OCI-LY7 (cell line): ENCODE results near the gene CSH2. TPM values are rescaled to one million over a fixed set of nuclear protein-coding genes. Genes with fewer than 3 reads are reported as not detected.
"Not testable (repeated sequence)": the region's sequence is repeated elsewhere in the genome, so short reads cannot be mapped to it uniquely, and the experiment has no call there.

Source experiments
- BruUV-seq: library from RNA; stranded (reverse); fragments of 400-500 nt; replicated peaks from 2 replicates; lab custom pipeline; 2021; lab: Mats Ljungman, UMichigan
- CTCF ChIA-PET: fragments of 300-600 bp; sonication (Branson Sonifier 250); formaldehyde crosslinking; loops from one replicate; lab custom pipeline; 2022; ENCODE audit warnings: antibody characterized with exemption; ENCODE audit not compliant: unreplicated experiment; lab: Charles Lee
- POLR2A ChIA-PET: fragments of 300-600 bp; sonication (Branson Sonifier 250); formaldehyde crosslinking; loops from one replicate; lab custom pipeline; 2022; ENCODE audit warnings: antibody characterized with exemption; lab: Charles Lee
- DNase-seq: peaks from one replicate; pipeline ENCODE4 v3.0.0-alpha.2; 2015; ENCODE audit warnings: low spot score
- H2AFZ ChIP-seq: fragments of 200-600 bp; sonication (generic), shearing (Covaris generic); 2 replicates; pipeline ENCODE4 v1.6.1; 2014; ENCODE audit warnings: mild to moderate bottlenecking, antibody characterized with exemption, low read length, moderate library complexity
- H3K27ac ChIP-seq: fragments of 200-600 bp; sonication (generic); 2 replicates; pipeline ENCODE4 v1.5.1; 2014; ENCODE audit warnings: mixed run types, low read depth, mild to moderate bottlenecking, moderate library complexity, low read length, inconsistent platforms; ENCODE audit not compliant: poor library complexity, severe bottlenecking
- H3K36me3 ChIP-seq: fragments of 200-600 bp; sonication (generic); 2 replicates; pipeline ENCODE4 v1.6.1; 2014; ENCODE audit warnings: mild to moderate bottlenecking, antibody characterized with exemption, low read length, moderate library complexity, mixed read lengths; ENCODE audit not compliant: insufficient read depth
- H3K4me1 ChIP-seq: fragments of 200-600 bp; sonication (generic); 2 replicates; pipeline ENCODE4 v1.5.1; 2014; ENCODE audit warnings: mild to moderate bottlenecking, low read length; ENCODE audit not compliant: insufficient read depth, poor library complexity, severe bottlenecking
- H3K4me2 ChIP-seq: fragments of 200-600 bp; sonication (generic); 2 replicates; pipeline ENCODE4 v1.6.1; 2014; ENCODE audit warnings: mild to moderate bottlenecking, low read length
- H3K4me3 ChIP-seq: fragments of 200-600 bp; sonication (generic); 2 replicates; pipeline ENCODE4 v1.5.1; 2014; ENCODE audit warnings: mild to moderate bottlenecking, low read depth, low read length; ENCODE audit not compliant: poor library complexity, severe bottlenecking
- H3K79me2 ChIP-seq: fragments of 200-600 bp; sonication (generic); 2 replicates; pipeline ENCODE4 v1.6.1; 2016; ENCODE audit warnings: low read depth, mild to moderate bottlenecking, low read length, moderate library complexity, mixed read lengths; ENCODE audit not compliant: insufficient read depth
- H3K9me2 ChIP-seq: fragments of 200-600 bp; sonication (generic); 2 replicates; pipeline ENCODE4 v1.6.1; 2016; ENCODE audit warnings: mild to moderate bottlenecking, low read length, mixed read lengths; ENCODE audit not compliant: insufficient read depth
- H3K9me3 ChIP-seq: fragments of 200-600 bp; sonication (generic); 2 replicates; pipeline ENCODE4 v1.6.1; 2014; ENCODE audit warnings: mild to moderate bottlenecking, mixed run types, low read length, mixed read lengths
- H4K20me1 ChIP-seq: fragments of 200-600 bp; sonication (generic); 2 replicates; pipeline ENCODE4 v1.6.1; 2014; ENCODE audit warnings: mild to moderate bottlenecking, antibody characterized with exemption, low read length, moderate library complexity, mixed read lengths; ENCODE audit not compliant: insufficient read depth
- intact Hi-C: fragments of 100-400 bp; cut with micrococcal nuclease; formaldehyde crosslinking; loops from one replicate; pipeline ENCODE4 v1.10.0; 2022; ENCODE audit not compliant: unreplicated experiment
- total RNA-seq, 2 experiments: library from RNA; depleted of rRNA in 1 of 2; stranded (reverse); fragments of >200 nt in 1 of 2; shearing (Covaris generic) in 1 of 2; gene quantifications; 2 replicates each; pipeline ENCODE4 v1.2.3, GENCODE V29; 2014 to 2022
- TF ChIP-seq, protein P1 (sequence below): fragments of 200-600 bp; sonication (generic); conservative IDR thresholded peaks from 2 replicates; pipeline ENCODE4 v1.5.1; 2014; ENCODE audit warnings: mild to moderate bottlenecking, antibody characterized with exemption, low read length, moderate library complexity, mixed read lengths

CSH2 gene
- total RNA-seq, 2 experiments from 2014 or later = not detected

DNA sequence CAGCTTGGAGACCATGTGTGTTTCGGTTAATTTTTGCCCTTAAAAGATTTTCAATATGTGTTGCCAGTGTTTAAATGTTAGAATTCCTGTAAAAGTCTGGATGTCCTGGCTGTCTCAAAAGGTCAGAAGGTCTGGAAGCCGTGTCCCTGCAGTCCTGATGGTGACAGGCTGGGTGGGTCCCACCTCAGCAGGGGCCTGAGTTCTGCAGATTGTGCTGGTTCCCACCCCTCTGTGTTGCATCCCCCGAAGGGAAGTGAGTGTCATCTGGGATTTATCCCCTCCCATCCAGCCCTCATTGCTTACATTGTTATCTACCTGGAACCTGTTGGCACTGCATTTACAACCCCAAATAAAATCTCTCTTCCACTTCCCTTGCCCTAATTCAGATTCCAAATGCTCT is 20.5 kb upstream of the CSH2 start:
- POLR2A ChIA-PET, DNase-seq, H3K4me2 ChIP-seq, H3K36me3 ChIP-seq, CTCF ChIA-PET, H3K9me2 ChIP-seq, H3K79me2 ChIP-seq, BruUV-seq, H2AFZ ChIP-seq, H3K4me3 ChIP-seq, H4K20me1 ChIP-seq, H3K4me1 ChIP-seq, H3K9me3 ChIP-seq, H3K27ac ChIP-seq: not testable (repeated sequence)
- intact Hi-C loops = loop anchor here (5.0 kb wide), 1 partner anchor 98 kb away; no protein-coding TSS in a partner anchor

- peak; percentile 29 for DNase-seq
- H4K20me1 ChIP-seq, H3K9me3 ChIP-seq, POLR2A ChIA-PET, H3K4me3 ChIP-seq, H2AFZ ChIP-seq, H3K79me2 ChIP-seq, H3K9me2 ChIP-seq, CTCF ChIA-PET, BruUV-seq, H3K4me1 ChIP-seq, H3K36me3 ChIP-seq, H3K4me2 ChIP-seq, H3K27ac ChIP-seq: not testable (repeated sequence)
- TF ChIP-seq, protein P1, sequence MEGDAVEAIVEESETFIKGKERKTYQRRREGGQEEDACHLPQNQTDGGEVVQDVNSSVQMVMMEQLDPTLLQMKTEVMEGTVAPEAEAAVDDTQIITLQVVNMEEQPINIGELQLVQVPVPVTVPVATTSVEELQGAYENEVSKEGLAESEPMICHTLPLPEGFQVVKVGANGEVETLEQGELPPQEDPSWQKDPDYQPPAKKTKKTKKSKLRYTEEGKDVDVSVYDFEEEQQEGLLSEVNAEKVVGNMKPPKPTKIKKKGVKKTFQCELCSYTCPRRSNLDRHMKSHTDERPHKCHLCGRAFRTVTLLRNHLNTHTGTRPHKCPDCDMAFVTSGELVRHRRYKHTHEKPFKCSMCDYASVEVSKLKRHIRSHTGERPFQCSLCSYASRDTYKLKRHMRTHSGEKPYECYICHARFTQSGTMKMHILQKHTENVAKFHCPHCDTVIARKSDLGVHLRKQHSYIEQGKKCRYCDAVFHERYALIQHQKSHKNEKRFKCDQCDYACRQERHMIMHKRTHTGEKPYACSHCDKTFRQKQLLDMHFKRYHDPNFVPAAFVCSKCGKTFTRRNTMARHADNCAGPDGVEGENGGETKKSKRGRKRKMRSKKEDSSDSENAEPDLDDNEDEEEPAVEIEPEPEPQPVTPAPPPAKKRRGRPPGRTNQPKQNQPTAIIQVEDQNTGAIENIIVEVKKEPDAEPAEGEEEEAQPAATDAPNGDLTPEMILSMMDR = peak; percentile 67
- intact Hi-C loops = loop anchor here (5.0 kb wide), 1 partner anchor 100 kb away; no protein-coding TSS in a partner anchor
Observed at GRCh38 chr17:63892316-63893037, 19.0 kb upstream of the CSH2 start.

- H3K4me3 ChIP-seq, H3K79me2 ChIP-seq, H2AFZ ChIP-seq, H4K20me1 ChIP-seq, H3K4me2 ChIP-seq, BruUV-seq, H3K27ac ChIP-seq, H3K4me1 ChIP-seq, POLR2A ChIA-PET, H3K9me3 ChIP-seq, H3K36me3 ChIP-seq, intact Hi-C loops, H3K9me2 ChIP-seq: not testable (repeated sequence)
- TF ChIP-seq, protein P1 = peak; percentile 66
- peak; percentile 60 for DNase-seq
- CTCF ChIA-PET = interaction anchor here (0.8 kb wide), 1 partner anchor 244 kb away, joined by 3 read pairs; no protein-coding TSS in a partner anchor
Observed at GRCh38 chr17:63889026-63889848, 15.8 kb upstream of the CSH2 start.

GRCh38 chr17:63885119-63885518 is 11.6 kb upstream of the CSH2 start:
- H3K27ac ChIP-seq, H3K79me2 ChIP-seq, H3K4me2 ChIP-seq, BruUV-seq, H3K9me2 ChIP-seq, CTCF ChIA-PET, H3K9me3 ChIP-seq, DNase-seq, H3K4me1 ChIP-seq, H3K4me3 ChIP-seq, POLR2A ChIA-PET, intact Hi-C loops, H3K36me3 ChIP-seq, H4K20me1 ChIP-seq, H2AFZ ChIP-seq: not testable (repeated sequence)

DNA sequence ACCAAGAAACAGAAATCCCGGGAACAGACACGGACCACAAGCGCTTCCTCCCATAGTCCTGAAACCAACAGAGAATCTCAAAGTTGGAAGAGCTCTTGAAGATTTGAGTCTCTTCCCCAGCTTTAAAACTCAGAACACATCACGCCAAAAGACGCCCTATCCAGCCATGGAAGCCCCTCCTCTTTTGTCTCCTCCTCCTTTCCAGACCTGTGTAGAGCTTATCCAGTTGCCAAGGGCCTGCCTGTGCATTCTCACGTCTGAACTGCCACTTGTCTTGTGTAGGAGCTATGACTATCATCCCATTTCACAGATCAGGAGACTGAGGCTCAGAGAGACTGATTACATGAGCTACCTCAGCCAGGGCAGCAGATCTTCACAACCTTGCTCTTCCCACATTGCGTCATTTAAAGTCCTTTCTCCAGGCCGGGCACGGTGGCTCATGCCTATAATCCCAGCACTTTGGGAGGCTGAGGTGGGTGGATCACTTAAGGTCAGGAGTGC is 9.2 kb upstream of the CSH2 start:
- POLR2A ChIA-PET = interaction anchor here (0.7 kb wide), 1 partner anchor 93 kb away, joined by 4 read pairs; no protein-coding TSS in a partner anchor
- H3K4me1 ChIP-seq, H3K27ac ChIP-seq, BruUV-seq, intact Hi-C loops, CTCF ChIA-PET, H3K36me3 ChIP-seq, H3K4me3 ChIP-seq, H3K9me2 ChIP-seq, DNase-seq, H2AFZ ChIP-seq, H3K4me2 ChIP-seq, H3K79me2 ChIP-seq, H4K20me1 ChIP-seq, H3K9me3 ChIP-seq: not testable (repeated sequence)
